MV-4-11 (cell line): Measurements from ENCODE around the gene ADRM1.

Experiments
- DNase-seq: peaks from one replicate; lab custom pipeline; 2025; lab: John Stamatoyannopoulos, UW

ADRM1 gene

GRCh38 chr20:62311832-62312661 is 9.2 kb downstream of the ADRM1 start:
- DNase-seq = no peak

- DNase-seq = no peak
These were observed 9.8 kb downstream of the ADRM1 start for GRCh38 chr20:62312662-62312977.

GRCh38 chr20:62313021-62313420 is 10.2 kb downstream of the ADRM1 start:
- DNase-seq = no peak

- no peak for DNase-seq
These were observed 10.9 kb downstream of the ADRM1 start for GRCh38 chr20:62313460-62314338.

- DNase-seq = no peak
These were observed 11.5 kb downstream of the ADRM1 start for GRCh38 chr20:62314339-62314638.

GRCh38 chr20:62314711-62315302 is 12.0 kb downstream of the ADRM1 start:
- DNase-seq = no peak

GRCh38 chr20:62315773-62316172 is 13.0 kb downstream of the ADRM1 start:
- no peak for DNase-seq

GRCh38 chr20:62316331-62317166 is 13.8 kb downstream of the ADRM1 start:
- DNase-seq = no peak

- no peak for DNase-seq
These were observed 14.4 kb downstream of the ADRM1 start for GRCh38 chr20:62317167-62317655.

GRCh38 chr20:62318400-62319345 is 15.9 kb downstream of the ADRM1 start:
- DNase-seq = no peak

GRCh38 chr20:62319346-62319909 is 16.6 kb downstream of the ADRM1 start:
- DNase-seq = no peak

- DNase-seq = no peak
These were observed 18.0 kb downstream of the ADRM1 start for GRCh38 chr20:62320581-62321354.

GRCh38 chr20:62321521-62321948 is 18.7 kb downstream of the ADRM1 start:
- no peak for DNase-seq

GRCh38 chr20:62321975-62322374 is 19.2 kb downstream of the ADRM1 start:
- no peak for DNase-seq

- DNase-seq = no peak
These were observed 19.8 kb downstream of the ADRM1 start for GRCh38 chr20:62322492-62323041.

GRCh38 chr20:62323146-62323979 is 20.6 kb downstream of the ADRM1 start:
- no peak for DNase-seq

GRCh38 chr20:62323980-62324906 is 21.4 kb downstream of the ADRM1 start:
- DNase-seq = no peak
